RWPE1 (cell line): ENCODE data around the gene CDC14A.

Experiments
- CTCF ChIA-PET: fragments of 350-600 bp; sonication (Branson Sonifier 250); formaldehyde crosslinking; extraction: SDS; loops from one replicate; lab custom pipeline; 2021; lab: Yijun Ruan, JAX
- POLR2A ChIA-PET: fragments of 400-600 bp; formaldehyde crosslinking; extraction: SDS; loops from one replicate; lab custom pipeline; 2020; ENCODE audit warnings: antibody characterized with exemption; ENCODE audit not compliant: low non-redundant PET; lab: Yijun Ruan, JAX
- DNase-seq: peaks from one replicate; pipeline ENCODE4 v3.0.0; 2012; ENCODE audit warnings: low spot score
- H3K27ac ChIP-seq: fragments of 450-650 bp; 2 replicates; pipeline ENCODE4 v1.5.1; 2017
- TF ChIP-seq, protein P1 (sequence below): fragments of 450-650 bp; conservative IDR thresholded peaks from 2 replicates; pipeline ENCODE4 v1.5.1; 2017; ENCODE audit warnings: low read depth, mild to moderate bottlenecking

CDC14A gene

GRCh38 chr1:100556925-100557605 lies 204.8 kb downstream of the CDC14A start:
- POLR2A ChIA-PET: no interaction called here
- no peak for DNase-seq
- CTCF ChIA-PET: no interaction called here
- H3K27ac ChIP-seq: no peak overlapping the region
- TF ChIP-seq, protein P1, sequence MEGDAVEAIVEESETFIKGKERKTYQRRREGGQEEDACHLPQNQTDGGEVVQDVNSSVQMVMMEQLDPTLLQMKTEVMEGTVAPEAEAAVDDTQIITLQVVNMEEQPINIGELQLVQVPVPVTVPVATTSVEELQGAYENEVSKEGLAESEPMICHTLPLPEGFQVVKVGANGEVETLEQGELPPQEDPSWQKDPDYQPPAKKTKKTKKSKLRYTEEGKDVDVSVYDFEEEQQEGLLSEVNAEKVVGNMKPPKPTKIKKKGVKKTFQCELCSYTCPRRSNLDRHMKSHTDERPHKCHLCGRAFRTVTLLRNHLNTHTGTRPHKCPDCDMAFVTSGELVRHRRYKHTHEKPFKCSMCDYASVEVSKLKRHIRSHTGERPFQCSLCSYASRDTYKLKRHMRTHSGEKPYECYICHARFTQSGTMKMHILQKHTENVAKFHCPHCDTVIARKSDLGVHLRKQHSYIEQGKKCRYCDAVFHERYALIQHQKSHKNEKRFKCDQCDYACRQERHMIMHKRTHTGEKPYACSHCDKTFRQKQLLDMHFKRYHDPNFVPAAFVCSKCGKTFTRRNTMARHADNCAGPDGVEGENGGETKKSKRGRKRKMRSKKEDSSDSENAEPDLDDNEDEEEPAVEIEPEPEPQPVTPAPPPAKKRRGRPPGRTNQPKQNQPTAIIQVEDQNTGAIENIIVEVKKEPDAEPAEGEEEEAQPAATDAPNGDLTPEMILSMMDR: no peak

- no peak for DNase-seq
- POLR2A ChIA-PET: no interaction called here
- CTCF ChIA-PET: no interaction called here
- H3K27ac ChIP-seq: no peak overlapping the region
- TF ChIP-seq, protein P1: no peak
Measured at GRCh38 chr1:100557606-100557953, 205.3 kb downstream of the CDC14A start.

DNA sequence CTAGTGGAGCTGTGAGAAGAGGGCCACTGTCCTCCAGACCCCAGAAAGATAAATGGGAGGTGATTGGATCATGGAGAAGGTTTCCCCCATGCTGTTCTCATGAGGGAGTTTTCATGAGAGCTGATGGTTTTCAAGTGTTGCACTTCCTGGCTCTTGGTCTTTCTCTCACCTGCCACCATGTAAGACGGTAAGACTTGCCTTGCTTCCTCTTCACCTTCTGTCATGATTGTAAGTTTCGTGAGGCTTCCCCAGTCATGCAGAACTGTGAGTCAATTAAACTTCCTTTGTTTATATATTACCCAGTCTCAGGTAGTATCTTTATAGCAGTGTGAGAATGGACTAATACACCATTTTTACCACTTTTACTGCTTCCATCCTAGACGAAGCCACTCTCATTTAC lies 213.2 kb downstream of the CDC14A start:
- no peak for DNase-seq
- POLR2A ChIA-PET: no interaction called here
- TF ChIP-seq, protein P1: no peak
- CTCF ChIA-PET: no interaction called here
- no peak overlapping the region for H3K27ac ChIP-seq

- DNase-seq: no peak
- TF ChIP-seq, protein P1: no peak
- ChIA-PET POLR2A (no interaction called here), CTCF (no interaction called here)
- H3K27ac ChIP-seq: no peak overlapping the region
Measured at GRCh38 chr1:100565937-100566699, 213.8 kb downstream of the CDC14A start.

GRCh38 chr1:100567062-100567461 lies 214.8 kb downstream of the CDC14A start:
- no peak for DNase-seq
- H3K27ac ChIP-seq: no peak overlapping the region
- TF ChIP-seq, protein P1: no peak
- CTCF ChIA-PET: no interaction called here
- POLR2A ChIA-PET: no interaction called here
